ENCODE results near the gene F7.
"Not testable (repeated sequence)": the region's sequence is repeated elsewhere in the genome, so short reads cannot be mapped to it uniquely, and the experiment has no call there.

Gene F7

GRCh38 chr13:113105032-113105920 lies at the start of gene F7:
Gene F7 (plus strand): TSS chr13:113105791. CDS start chr13:113105842, 51 bp downstream.
- no peak for DNase-seq (ENCODE audit: low read depth)

GRCh38 chr13:113057084-113057483 lies 48.5 kb upstream of the F7 start:
- DNase-seq (ENCODE audit: low read depth), result no peak

GRCh38 chr13:113057559-113057958 lies 48.0 kb upstream of the F7 start:
- DNase-seq (ENCODE audit: low read depth), result not testable (repeated sequence)

- no peak for DNase-seq (ENCODE audit: low read depth)
Measured at GRCh38 chr13:113058129-113058987, 47.2 kb upstream of the F7 start.

- DNase-seq (ENCODE audit: low read depth), result no peak
Measured at GRCh38 chr13:113058988-113059850, 46.4 kb upstream of the F7 start.

- no peak for DNase-seq (ENCODE audit: low read depth)
Measured at GRCh38 chr13:113059891-113060290, 45.7 kb upstream of the F7 start.

- no peak for DNase-seq (ENCODE audit: low read depth)
Measured at GRCh38 chr13:113060557-113061270, 44.9 kb upstream of the F7 start.

GRCh38 chr13:113061271-113061625 lies 44.3 kb upstream of the F7 start:
- DNase-seq (ENCODE audit: low read depth), result no peak

GRCh38 chr13:113061796-113062425 lies 43.7 kb upstream of the F7 start:
- no peak for DNase-seq (ENCODE audit: low read depth)

GRCh38 chr13:113062691-113063090 lies 42.9 kb upstream of the F7 start:
- no peak for DNase-seq (ENCODE audit: low read depth)

- DNase-seq (ENCODE audit: low read depth), result no peak
Measured at GRCh38 chr13:113063091-113063491, 42.5 kb upstream of the F7 start.

- DNase-seq (ENCODE audit: low read depth), result no peak
Measured at GRCh38 chr13:113064000-113064533, 41.5 kb upstream of the F7 start.

- DNase-seq (ENCODE audit: low read depth), result no peak
Measured at GRCh38 chr13:113064534-113065405, 40.8 kb upstream of the F7 start.

- no peak for DNase-seq (ENCODE audit: low read depth)
Measured at GRCh38 chr13:113065406-113066141, 40.0 kb upstream of the F7 start.

- DNase-seq (ENCODE audit: low read depth), result no peak
Measured at GRCh38 chr13:113066142-113066455, 39.5 kb upstream of the F7 start.

GRCh38 chr13:113066746-113067145 lies 38.8 kb upstream of the F7 start:
- DNase-seq (ENCODE audit: low read depth), result no peak

- DNase-seq (ENCODE audit: low read depth), result no peak
Measured at GRCh38 chr13:113069861-113070805, 35.5 kb upstream of the F7 start.

GRCh38 chr13:113070855-113071254 lies 34.7 kb upstream of the F7 start:
- DNase-seq (ENCODE audit: low read depth), result no peak
